Gastrocnemius medialis (tissue), 4 donors: Measurements from ENCODE around the gene ANKDD1A.

Experiments used
- POLR2A ChIP-seq, 2 donors: fragments of 450-650 bp; IDR thresholded peaks; one replicate each; pipeline ENCODE4 v1.6.1; 2017; ENCODE audit warnings: antibody characterized with exemption in 2 of 2, mild to moderate bottlenecking in 2 of 2, moderate library complexity in 2 of 2
- TF ChIP-seq, protein P1 (sequence below), 5 experiments: fragments of 450-650 bp in 3 of 5; fragments of 200-600 bp in 2 of 5; sonication (generic) in 2 of 5; IDR thresholded peaks in 4 of 5; conservative IDR thresholded peaks in 1 of 5; 1 replicate in 4 of 5; 2 replicates in 1 of 5; pipeline ENCODE4 v1.5.1; 2016 to 2019; ENCODE audit warnings: antibody characterized with exemption in 5 of 5, mild to moderate bottlenecking in 3 of 5, moderate library complexity in 3 of 5

DNA sequence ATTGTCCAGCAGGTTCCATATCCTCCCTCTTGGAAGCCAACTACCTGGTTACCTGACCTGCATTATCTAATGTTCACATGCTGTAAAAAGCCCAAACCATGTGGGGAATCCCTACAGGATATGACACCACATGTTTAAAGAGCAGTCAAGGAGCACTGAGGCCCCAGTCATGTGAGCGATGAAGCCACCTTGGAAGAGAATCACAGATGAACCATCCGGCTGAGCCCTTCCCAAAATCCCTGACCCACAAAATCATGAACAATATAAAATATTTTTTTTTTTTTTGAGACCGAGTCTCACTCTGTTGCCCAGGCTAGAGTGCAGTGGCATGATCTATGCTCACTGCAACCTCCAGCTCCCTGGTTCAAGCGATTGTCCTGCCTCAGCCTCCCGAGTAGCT, 10.6 kb upstream of the ANKDD1A start:
- TF ChIP-seq POLR2A (IDR thresholded peaks at IDR 0.05): no peak
- TF ChIP-seq, protein P1, sequence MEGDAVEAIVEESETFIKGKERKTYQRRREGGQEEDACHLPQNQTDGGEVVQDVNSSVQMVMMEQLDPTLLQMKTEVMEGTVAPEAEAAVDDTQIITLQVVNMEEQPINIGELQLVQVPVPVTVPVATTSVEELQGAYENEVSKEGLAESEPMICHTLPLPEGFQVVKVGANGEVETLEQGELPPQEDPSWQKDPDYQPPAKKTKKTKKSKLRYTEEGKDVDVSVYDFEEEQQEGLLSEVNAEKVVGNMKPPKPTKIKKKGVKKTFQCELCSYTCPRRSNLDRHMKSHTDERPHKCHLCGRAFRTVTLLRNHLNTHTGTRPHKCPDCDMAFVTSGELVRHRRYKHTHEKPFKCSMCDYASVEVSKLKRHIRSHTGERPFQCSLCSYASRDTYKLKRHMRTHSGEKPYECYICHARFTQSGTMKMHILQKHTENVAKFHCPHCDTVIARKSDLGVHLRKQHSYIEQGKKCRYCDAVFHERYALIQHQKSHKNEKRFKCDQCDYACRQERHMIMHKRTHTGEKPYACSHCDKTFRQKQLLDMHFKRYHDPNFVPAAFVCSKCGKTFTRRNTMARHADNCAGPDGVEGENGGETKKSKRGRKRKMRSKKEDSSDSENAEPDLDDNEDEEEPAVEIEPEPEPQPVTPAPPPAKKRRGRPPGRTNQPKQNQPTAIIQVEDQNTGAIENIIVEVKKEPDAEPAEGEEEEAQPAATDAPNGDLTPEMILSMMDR (IDR thresholded peaks at IDR 0.05 in 4 of 5, conservative IDR thresholded peaks at IDR 0.05 in 1 of 5): no peak
